HCT116 (cell line): ENCODE measurements around the gene ABLIM1.

Experiments used
- ATF3 ChIP-seq: IDR thresholded peaks from 2 replicates; pipeline ENCODE4 v1.6.1; 2012
- CEBPB ChIP-seq: IDR thresholded peaks from 2 replicates; pipeline ENCODE4 v1.6.1; 2012; ENCODE audit warnings: low read depth
- CTCF ChIP-seq, 3 experiments: fragments of 200-600 bp in 1 of 3; sonication (generic) in 1 of 3; IDR thresholded peaks in 2 of 3; conservative IDR thresholded peaks in 1 of 3; 2 replicates each; pipeline ENCODE4 v1.5.1; 2012 to 2017; ENCODE audit warnings: low read depth in 2 of 3, low read length in 2 of 3, antibody characterized with exemption in 1 of 3, borderline replicate concordance in 1 of 3, control low read depth in 1 of 3, mild to moderate bottlenecking in 1 of 3, mixed read lengths in 1 of 3, mixed run types in 1 of 3, moderate library complexity in 1 of 3; ENCODE audit not compliant: insufficient read depth in 1 of 3
- EGR1 ChIP-seq: IDR thresholded peaks from 2 replicates; pipeline ENCODE4 v1.6.1; 2012; ENCODE audit warnings: low read depth
- ELF1 ChIP-seq: IDR thresholded peaks from 2 replicates; pipeline ENCODE4 v1.6.1; 2012; ENCODE audit warnings: low read depth, borderline replicate concordance
- EZH2 ChIP-seq: fragments of 200-600 bp; sonication (generic); IDR thresholded peaks from 2 replicates; pipeline ENCODE4 v1.6.1; 2017; ENCODE audit warnings: antibody characterized with exemption, mixed run types
- EZH2phosphoT487 ChIP-seq: fragments of 200-600 bp; IDR thresholded peaks from 2 replicates; pipeline ENCODE4 v1.6.1; 2018; ENCODE audit warnings: antibody characterized with exemption, borderline replicate concordance
- JUND ChIP-seq: IDR thresholded peaks from 2 replicates; pipeline ENCODE4 v1.6.1; 2012
- POLR2A ChIP-seq: IDR thresholded peaks from 2 replicates; pipeline ENCODE4 v1.7.0; 2011; ENCODE audit warnings: borderline replicate concordance; ENCODE audit not compliant: insufficient read depth, insufficient read length; ENCODE audit errors: extremely low read depth
- POLR2AphosphoS5 ChIP-seq: IDR thresholded peaks from 2 replicates; pipeline ENCODE4 v1.6.1; 2011; ENCODE audit warnings: mild to moderate bottlenecking, low read depth, low read length, moderate library complexity
- RAD21 ChIP-seq: IDR thresholded peaks from 2 replicates; pipeline ENCODE4 v1.6.1; 2012; ENCODE audit warnings: low read depth, mild to moderate bottlenecking
- REST ChIP-seq: IDR thresholded peaks from 2 replicates; pipeline ENCODE4 v1.6.1; 2012; ENCODE audit warnings: low read depth
- SRF ChIP-seq: IDR thresholded peaks from 2 replicates; pipeline ENCODE4 v1.6.1; 2012; ENCODE audit warnings: low read depth
- ZNF274 ChIP-seq: fragments of 200-500 bp; sonication (Bioruptor generic); IDR thresholded peaks from 2 replicates; pipeline ENCODE4 v1.6.1; 2014; ENCODE audit warnings: mild to moderate bottlenecking, low read depth, low read length, inconsistent platforms

- TF ChIP-seq EZH2 (no peak), CTCF (IDR thresholded peaks at IDR 0.05 in 2 of 3, conservative IDR thresholded peaks at IDR 0.05 in 1 of 3; ENCODE audit: borderline replicate concordance in 1 of 3, insufficient read depth in 1 of 3, low read depth in 2 of 3, low read length in 2 of 3) (no peak), JUND (no peak), POLR2A (no peak), ELF1 (no peak), RAD21 (no peak), EZH2phosphoT487 (no peak), CEBPB (no peak), SRF (no peak), ATF3 (no peak), ZNF274 (no peak), REST (no peak), POLR2AphosphoS5 (no peak), EGR1 (no peak)
Measured at GRCh38 chr10:114607358-114607998, 50.6 kb downstream of the ABLIM1 start.
